HG03039 (cell line): ENCODE measurements around the gene SYN1.

Source experiments
- ATAC-seq: cut with Tn5 transposase; IDR thresholded peaks from one replicate; pipeline ENCODE4 v1.9.1; 2021; ENCODE audit warnings: mild to moderate bottlenecking, moderate library complexity; ENCODE audit not compliant: unreplicated experiment

SYN1 gene

GRCh38 chrX:47597222-47597621, 22.4 kb downstream of the SYN1 start:
- no peak for ATAC-seq

DNA sequence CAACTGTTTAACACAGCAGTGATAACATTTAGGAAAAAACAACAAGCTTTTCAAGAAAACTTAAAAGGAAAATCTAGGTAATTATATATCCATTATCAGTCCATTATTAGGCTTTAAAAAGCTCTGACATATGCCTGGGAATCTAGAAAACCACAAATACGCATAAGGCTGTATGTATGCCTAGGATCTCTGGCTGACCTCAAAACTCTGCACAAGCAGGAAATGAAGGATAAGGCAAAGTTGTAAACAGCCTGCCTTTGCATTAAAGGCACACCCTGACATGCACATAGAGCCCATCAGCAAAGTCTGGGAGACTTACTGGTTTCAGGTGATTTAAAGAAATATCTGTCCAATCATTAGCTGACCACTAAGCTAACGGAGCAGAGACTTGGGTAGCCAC, 23.4 kb downstream of the SYN1 start:
- ATAC-seq = no peak

- ATAC-seq = no peak
Measured at GRCh38 chrX:47595716-47596251, 23.9 kb downstream of the SYN1 start.

GRCh38 chrX:47593522-47593921, 26.1 kb downstream of the SYN1 start:
- ATAC-seq = no peak

- no peak for ATAC-seq
Measured at GRCh38 chrX:47590984-47591383, 28.7 kb downstream of the SYN1 start.

DNA sequence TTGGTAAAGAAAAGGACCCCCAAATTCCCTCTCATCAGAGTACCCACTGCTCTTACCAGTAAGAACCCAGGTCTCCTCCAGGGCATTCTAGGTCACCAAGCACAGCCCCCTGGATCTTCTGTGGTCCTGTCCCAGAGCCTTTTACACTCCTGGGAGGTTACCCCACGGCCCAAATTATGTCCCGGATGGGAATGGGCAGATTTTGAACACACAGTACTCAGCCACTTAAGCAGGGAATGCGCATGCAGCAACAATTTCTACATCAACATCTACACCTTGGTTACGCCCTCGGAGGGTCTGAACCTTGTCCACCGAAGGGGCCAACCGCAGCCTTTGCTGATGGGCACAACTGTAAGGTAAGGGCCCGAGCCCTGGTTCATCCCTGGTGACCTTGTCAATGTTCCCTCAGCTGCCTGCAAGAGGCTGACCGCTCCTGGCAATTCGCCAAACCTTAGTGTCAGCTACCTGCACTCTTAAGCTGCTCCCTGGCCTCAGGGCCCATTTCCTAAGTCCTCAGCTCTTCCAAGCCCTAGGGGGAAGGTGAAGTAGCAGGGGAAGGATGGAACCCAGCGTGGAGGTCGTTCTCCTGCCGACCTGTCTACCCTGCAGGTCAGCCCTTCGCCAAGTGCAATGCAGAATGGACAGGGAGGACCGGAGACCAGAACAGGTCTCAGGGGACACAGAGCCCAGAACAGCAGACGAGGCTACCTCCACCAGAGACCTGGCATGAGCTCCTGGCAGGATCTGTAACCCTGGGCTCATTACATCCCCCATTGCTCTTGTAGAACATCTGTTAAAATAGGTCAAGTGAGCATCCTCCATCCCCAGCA, 31.5 kb downstream of the SYN1 start:
- no peak for ATAC-seq

GRCh38 chrX:47587091-47587891, 32.4 kb downstream of the SYN1 start:
- ATAC-seq = no peak

GRCh38 chrX:47586043-47586787, 33.4 kb downstream of the SYN1 start:
- no peak for ATAC-seq

DNA sequence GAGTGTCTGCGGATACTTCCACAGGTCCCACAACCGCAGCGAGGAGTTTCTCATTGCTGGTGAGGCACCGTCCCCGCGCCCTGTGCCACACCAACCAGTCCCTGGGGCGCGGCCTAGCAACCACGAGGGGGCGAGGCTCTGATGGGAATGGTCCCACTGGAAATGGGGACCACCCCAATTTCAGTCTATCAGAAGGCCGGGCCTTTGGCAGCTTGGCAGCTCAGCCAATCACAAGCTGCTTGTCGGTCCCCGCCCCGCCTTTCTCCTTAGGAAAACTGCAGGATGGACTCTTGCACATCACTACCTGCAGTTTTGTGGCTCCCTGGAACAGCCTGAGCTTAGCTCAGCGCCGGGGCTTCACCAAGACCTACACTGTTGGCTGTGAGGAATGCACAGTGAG, 34.4 kb downstream of the SYN1 start:
- ATAC-seq = no peak

GRCh38 chrX:47584714-47585113, 34.9 kb downstream of the SYN1 start:
- ATAC-seq = no peak

GRCh38 chrX:47583240-47583861, 36.3 kb downstream of the SYN1 start:
- ATAC-seq = no peak

DNA sequence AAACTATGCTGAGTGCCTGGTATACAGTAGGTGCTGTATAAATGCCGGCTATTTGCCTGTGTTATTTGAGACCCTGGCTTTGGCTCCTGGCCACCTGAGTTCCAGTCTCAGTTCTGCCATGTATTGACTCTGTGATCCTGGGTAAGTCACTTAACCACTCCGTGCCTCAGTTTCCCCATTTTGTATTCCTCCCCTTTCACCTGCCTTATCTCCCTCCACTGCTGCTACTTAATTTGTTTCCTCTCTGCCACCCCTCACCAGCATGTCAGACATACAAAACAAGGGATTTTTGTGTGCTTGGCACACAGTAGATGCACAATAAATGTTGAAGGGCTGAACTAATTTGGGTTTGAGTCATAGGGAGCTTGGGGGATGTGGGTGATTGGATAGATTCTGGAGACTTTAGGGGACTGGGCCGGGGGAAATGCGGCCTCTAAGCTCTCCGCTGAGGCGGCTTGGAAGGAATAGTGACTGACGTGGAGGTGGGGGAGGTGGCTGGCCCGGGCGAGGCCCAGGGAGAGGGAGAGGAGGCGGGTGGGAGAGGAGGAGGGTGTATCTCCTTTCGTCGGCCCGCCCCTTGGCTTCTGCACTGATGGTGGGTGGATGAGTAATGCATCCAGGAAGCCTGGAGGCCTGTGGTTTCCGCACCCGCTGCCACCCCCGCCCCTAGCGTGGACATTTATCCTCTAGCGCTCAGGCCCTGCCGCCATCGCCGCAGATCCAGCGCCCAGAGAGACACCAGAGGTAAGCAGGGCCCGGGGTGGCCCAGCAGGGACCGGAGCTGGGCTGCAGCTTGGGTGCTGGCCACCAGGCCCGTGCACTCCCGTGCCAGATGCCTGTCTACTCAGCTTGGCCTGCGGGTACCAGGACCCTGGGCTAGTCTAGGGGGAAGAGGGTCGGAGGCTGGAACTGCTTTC, 37.7 kb downstream of the SYN1 start, which contains the start of gene TIMP1:
TIMP1 (plus strand) TSS at position 706 of the 917 bp plus-strand sequence. CDS start 980 bp downstream, outside the sequence.
- peak; percentile 81 for ATAC-seq

DNA sequence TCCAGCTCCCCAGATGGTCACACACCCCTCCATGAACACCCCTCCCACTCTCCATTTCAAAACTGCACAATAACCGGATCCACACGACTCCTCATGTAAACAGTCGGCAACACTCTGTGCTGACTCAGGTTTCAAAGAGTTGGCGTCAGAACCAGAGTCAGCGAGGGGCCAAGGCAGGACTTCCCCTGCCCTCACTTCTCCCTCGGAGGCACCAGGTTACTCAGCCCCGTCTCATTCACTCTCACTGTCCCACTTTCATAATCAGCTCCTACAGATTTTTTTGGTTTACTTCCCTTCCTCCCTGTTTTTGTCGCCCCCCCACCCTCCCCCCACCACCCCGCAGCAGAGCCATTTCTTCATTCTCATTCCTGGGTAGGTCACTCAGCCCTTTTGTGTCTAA, 40.1 kb downstream of the SYN1 start:
- ATAC-seq = no peak

DNA sequence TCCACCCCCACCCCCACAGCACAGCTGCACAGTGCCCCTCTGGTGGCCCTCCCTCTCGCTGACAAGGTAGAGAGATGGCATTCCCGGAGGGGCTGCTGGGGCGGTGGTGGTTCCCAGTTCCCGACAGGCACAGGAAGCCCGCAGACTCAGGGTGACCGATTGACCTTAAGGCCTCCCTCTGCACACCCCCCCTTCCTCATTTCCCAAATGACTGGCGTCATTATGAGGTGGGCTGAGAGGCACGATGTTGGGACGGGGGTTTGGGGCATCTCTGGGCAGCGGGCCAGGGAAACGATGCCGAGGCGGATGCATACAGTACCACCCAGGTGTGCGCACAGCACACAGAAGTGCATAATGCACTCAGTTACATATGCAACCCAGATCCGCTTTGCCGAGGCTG, 41.0 kb downstream of the SYN1 start:
- no peak for ATAC-seq

DNA sequence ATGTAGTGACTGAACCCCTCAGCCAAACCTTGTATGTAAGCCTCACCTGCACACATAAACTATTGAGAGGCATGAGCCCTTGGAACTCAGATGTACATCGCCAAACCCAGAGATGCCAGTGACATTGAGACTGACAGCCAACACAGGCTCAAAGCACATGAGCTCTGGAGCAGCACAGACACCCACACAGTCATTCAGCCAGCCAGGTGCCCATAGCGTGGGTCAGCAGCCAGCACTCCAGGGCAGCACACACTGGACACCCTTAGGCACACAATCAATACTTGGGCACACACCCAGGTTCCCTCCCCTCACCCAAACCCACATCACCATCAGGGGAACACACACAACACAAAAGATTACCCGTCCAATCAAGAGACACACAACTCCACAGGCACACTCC, 41.8 kb downstream of the SYN1 start:
- no peak for ATAC-seq

- ATAC-seq = no peak
Measured at GRCh38 chrX:47577424-47577823, 42.2 kb downstream of the SYN1 start.

- no peak for ATAC-seq
Measured at GRCh38 chrX:47576021-47576898, 43.4 kb downstream of the SYN1 start.

GRCh38 chrX:47574547-47575301, 44.9 kb downstream of the SYN1 start:
- no peak for ATAC-seq
